Mucosa of descending colon (tissue), 3 donors: ENCODE data around the gene AMFR. TPM values are rescaled to one million over a fixed set of nuclear protein-coding genes. Genes with fewer than 3 reads are reported as not detected.

ENCODE experiments used
- ATAC-seq: fragments of 200-7000 bp; cut with Tn5 transposase; one replicate; pipeline ENCODE4 v1.9.1; 2020; ENCODE audit warnings: mild to moderate bottlenecking, moderate library complexity
- DNase-seq, 3 donors: peaks; one replicate each; pipeline ENCODE4 v3.0.0-alpha.2; 2020
- H3K36me3 ChIP-seq: fragments of 200-600 bp; one replicate; pipeline ENCODE4 v1.8.0; 2021; ENCODE audit warnings: low read depth, mild to moderate bottlenecking
- H3K4me1 ChIP-seq: fragments of 200-600 bp; one replicate; pipeline ENCODE4 v1.8.0; 2021; ENCODE audit warnings: low read depth, mild to moderate bottlenecking
- H3K4me3 ChIP-seq: fragments of 200-600 bp; one replicate; pipeline ENCODE4 v1.8.0; 2021; ENCODE audit warnings: mild to moderate bottlenecking
- H3K9me3 ChIP-seq: fragments of 200-600 bp; one replicate; pipeline ENCODE4 v1.8.0; 2021; ENCODE audit warnings: mild to moderate bottlenecking
- CTCF ChIP-seq: fragments of 200-600 bp; IDR thresholded peaks from one replicate; pipeline ENCODE4 v1.8.0; 2022; ENCODE audit warnings: antibody characterized with exemption, mild to moderate bottlenecking
- intact Hi-C, 2 donors: fragments of 100-400 bp; cut with DNase I in 1 of 2; cut with micrococcal nuclease in 1 of 2; formaldehyde crosslinking; loops; one replicate each; pipeline versions ENCODE4 v1.11.0 to v1.11.1; 2022; cut with DNase I, micrococcal nuclease
- total RNA-seq, 3 donors: library from RNA; stranded (reverse); fragmentation: NEBNext Ultra II Directional in 2 of 3; extraction: Animal tissue kit (Norgen Biotek cat#: 25700) in 2 of 3; gene quantifications; one replicate each; pipeline versions ENCODE4 v1.2.1 to v1.2.4, GENCODE V29; 2021 to 2023
- donor health status: DM: no; HTN: no; CAD: no; lungs with moderate emphysema.
- donor health status: DM: no; HTN: no; CAD: no.
- donor health status: DM: no; HTN: yes; CAD: no.

Gene AMFR
- total RNA-seq, 3 donors from 2014 or later, result 83.3 to 116 (median 102) TPM

GRCh38 chr16:56438038-56438437 lies 12.7 kb upstream of the AMFR start:
- ATAC-seq, result no peak
- intact Hi-C loops, result no loop called here
- TF ChIP-seq CTCF, result no peak

DNA sequence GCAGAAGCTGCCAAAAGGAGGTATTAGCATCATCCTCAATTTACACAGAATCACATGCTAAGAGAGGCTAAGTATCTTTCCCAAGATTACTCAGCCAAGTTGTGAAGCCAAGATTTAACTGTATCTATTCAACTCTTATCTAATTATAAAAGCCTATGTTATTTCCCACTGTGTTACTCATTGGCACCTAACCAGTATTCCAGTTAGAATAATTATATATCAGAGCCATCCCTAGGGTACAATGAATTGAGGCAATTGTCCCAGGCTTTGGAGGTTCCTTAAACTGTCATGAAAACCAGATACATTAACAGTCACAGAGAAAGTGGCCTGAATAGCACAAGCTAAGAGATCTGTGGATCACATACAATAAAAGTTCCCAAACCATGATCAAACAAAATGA lies 10.9 kb upstream of the AMFR start:
- H3K36me3 ChIP-seq, result peaks cover 5% of the 10 kb centered on the region
- H3K4me1 ChIP-seq, result no peaks in the 10 kb centered on the region
- TF ChIP-seq CTCF, result no peak
- no peaks in the 10 kb centered on the region for H3K9me3 ChIP-seq
- intact Hi-C loops, result no loop called here
- ATAC-seq (no peak), DNase-seq (no peak)
- H3K4me3 ChIP-seq, result no peak overlapping the region

More at GRCh38 chr16:56438038-56438437, 12.7 kb upstream of the AMFR start:
- Histone ChIP-seq H3K4me1 (no peaks in the 10 kb centered on the region), H3K4me3 (no peak overlapping the region), H3K36me3 (peaks cover 5% of the 10 kb centered on the region), H3K9me3 (no peaks in the 10 kb centered on the region)
- DNase-seq, result no peak

GRCh38 chr16:56428091-56428490 lies 2.7 kb upstream of the AMFR start:
- Histone ChIP-seq H3K4me1 (peaks cover 10% of the 10 kb centered on the region), H3K4me3 (no peak overlapping the region), H3K36me3 (no peaks in the 10 kb centered on the region), H3K9me3 (no peaks in the 10 kb centered on the region)
- no peak for ATAC-seq
- DNase-seq, result no peak
- intact Hi-C loops, result no loop called here
- no peak for TF ChIP-seq CTCF

DNA sequence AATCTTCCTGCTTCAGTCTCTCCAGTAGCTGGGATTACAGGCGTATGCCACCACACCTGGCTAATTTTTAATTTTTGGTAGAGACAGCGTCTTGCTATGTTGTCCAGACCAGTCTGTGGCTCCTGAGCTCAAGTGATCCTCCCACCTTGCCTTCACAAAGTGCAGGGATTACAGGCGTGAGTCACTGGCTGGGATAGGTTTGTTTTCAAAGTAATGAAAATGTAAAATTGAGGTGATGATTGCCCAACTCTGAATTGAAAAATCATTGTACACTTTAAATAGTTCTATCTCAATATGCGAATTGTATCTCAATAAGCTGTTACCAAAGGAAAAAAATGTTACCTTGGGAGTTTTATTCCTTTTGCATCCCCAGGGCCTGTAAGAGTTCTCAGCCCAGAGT lies 1.2 kb upstream of the AMFR start:
- no peak for DNase-seq
- intact Hi-C loops, result no loop called here
- TF ChIP-seq CTCF, result no peak
- no peaks in the 10 kb centered on the region for H3K9me3 ChIP-seq
- peak; percentile 18 for ATAC-seq
- H3K4me3 ChIP-seq, result no peak overlapping the region
- no peaks in the 10 kb centered on the region for H3K36me3 ChIP-seq
- peaks cover 17% of the 10 kb centered on the region for H3K4me1 ChIP-seq

- peaks cover 20% of the 10 kb centered on the region for H3K4me1 ChIP-seq
- ATAC-seq (peak; percentile 57), DNase-seq (peak; percentile 30 to 73 (median 71))
- H3K9me3 ChIP-seq, result no peaks in the 10 kb centered on the region
- H3K4me3 ChIP-seq, result peak overlapping the region; percentile 87
- no peak for TF ChIP-seq CTCF
- H3K36me3 ChIP-seq, result no peaks in the 10 kb centered on the region
- intact Hi-C loops, result no loop called here
Observed at GRCh38 chr16:56424791-56425438, 430 bp downstream of the AMFR start.

- Histone ChIP-seq H3K9me3 (no peaks in the 10 kb centered on the region), H3K4me1 (peaks cover 20% of the 10 kb centered on the region), H3K4me3 (peak overlapping the region; percentile 87), H3K36me3 (no peaks in the 10 kb centered on the region)
- DNase-seq (no peak), ATAC-seq (peak; percentile 3)
- intact Hi-C loops, result no loop called here
- no peak for TF ChIP-seq CTCF
Observed at GRCh38 chr16:56424404-56424764, 961 bp downstream of the AMFR start.
